HG02642 (cell line): ENCODE results near the gene SLC5A1.

Experiments
- ATAC-seq: cut with Tn5 transposase; IDR thresholded peaks from one replicate; pipeline ENCODE4 v1.9.1; 2021; ENCODE audit warnings: mild to moderate bottlenecking; ENCODE audit not compliant: unreplicated experiment, poor library complexity

The SLC5A1 gene

GRCh38 chr22:32042924-32043323, at the start of gene SLC5A1:
Gene SLC5A1 (plus strand): TSS chr22:32043261. CDS start chr22:32043282, 21 bp downstream.
- ATAC-seq: no peak

- no peak for ATAC-seq
Observed at GRCh38 chr22:31995046-31995445, 48.0 kb upstream of the SLC5A1 start.

DNA sequence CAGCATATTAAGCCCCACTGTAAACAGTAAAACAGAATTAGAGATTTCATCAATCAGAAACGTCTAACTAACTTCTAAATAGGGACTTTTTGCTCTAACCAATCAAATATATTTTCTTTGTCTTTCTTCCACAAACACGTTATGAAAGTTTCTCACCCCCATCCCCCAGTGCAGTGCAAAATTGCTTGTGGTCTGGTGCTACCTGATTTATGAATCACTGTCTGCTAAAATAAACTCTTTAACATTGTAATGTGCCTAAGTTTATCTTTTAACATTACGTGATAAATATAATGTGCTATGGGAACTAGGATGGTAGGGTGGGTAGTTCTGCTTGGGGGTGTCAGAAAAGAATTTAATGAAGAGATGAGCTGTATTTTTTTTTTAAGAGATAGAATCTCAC, 47.3 kb upstream of the SLC5A1 start:
- no peak for ATAC-seq

- ATAC-seq: no peak
Observed at GRCh38 chr22:31998784-31999385, 44.2 kb upstream of the SLC5A1 start.

DNA sequence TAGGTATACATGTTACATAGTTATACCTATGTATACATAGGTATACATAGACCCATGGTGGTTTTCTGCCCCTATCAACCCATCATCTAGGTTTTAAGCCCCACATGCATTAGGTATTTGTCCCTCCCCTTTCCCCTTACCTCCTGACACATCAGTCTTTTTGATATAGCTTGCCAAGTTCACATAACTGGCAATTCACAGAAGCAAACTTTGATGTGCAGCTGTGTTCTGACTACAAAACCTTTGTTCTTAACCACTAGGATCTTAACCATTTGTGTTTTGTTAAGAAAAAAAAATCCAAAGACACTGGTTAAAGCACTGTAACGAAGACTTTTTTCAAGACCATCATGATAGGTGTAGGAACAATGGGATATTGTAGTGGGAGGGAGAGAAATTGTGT, 42.9 kb upstream of the SLC5A1 start:
- no peak for ATAC-seq

DNA sequence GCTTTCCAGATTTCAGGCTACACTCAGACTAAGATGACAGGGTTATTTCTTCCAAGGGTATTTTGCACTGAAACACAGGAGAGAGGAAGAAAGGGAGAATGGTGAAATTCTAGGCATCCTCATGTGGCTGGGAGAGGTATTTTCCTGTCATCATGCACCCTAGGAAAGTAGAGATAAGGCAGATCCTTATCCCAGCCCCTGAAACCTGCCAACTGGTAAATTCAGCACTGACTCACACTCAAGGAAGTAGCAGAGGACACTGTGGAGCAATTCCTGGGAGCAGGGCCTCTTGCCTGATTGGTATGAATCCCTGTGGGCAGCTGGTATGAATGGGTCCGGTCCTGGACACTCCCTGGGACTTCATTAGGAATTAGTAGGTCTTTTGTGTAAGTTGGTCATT, 37.6 kb upstream of the SLC5A1 start:
- no peak for ATAC-seq

DNA sequence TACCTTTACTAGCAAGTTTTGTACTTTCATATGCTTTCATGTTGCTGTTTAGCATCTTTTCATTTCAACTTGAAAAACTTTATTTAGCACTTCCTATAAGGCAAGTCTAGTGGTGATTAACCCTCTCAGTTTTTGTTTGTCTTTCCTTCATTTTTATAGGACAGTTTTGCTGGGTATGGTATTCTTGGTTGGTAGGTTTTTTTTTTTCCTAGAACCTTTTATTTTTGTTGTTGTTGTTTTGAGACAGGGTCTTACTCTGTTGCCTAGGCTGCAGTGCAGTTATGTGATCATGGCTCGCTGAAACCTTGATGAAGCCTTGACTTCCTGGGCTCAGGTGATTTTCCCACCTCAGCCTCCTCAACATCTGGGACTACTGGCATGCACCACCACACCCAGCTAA, 29.9 kb upstream of the SLC5A1 start:
- no peak for ATAC-seq

DNA sequence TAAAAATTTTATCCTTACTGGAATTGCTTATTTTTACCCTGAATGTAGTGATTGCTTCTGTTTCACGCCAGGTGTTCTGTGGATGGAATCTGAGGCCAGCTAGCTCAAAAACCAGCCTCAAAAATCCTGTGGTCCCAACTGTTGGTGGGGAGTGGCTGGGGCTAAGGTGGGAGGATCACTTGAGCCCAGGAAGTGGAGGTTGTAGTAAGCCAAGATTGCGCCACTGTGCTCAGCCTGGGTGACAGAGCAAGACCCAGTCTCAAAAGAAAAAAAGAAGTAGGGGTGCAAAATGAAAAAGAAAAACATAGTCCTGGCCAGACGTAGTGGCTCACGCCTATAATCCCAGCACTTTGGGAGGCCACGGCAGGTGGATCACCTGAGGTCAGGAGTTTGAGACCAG, 27.0 kb upstream of the SLC5A1 start:
- ATAC-seq: no peak

DNA sequence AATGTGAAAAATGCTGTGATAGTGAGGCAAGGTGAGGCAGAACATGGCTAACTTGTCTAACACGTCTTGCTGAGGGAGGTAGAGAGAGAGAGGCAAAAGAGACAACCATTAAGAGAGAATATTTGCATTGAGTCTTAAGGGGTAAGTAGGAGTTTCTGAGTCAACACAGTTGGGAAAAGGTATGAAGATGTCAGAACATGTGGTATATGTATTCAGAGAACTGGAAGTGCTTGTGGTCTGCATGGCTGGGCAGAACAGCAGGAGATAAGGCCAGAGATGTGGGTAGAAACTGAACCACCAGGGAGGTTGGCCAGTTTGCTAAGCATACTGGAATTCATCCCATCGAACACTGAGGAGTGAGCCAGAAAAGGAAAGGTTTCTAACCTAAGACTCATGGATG, 25.0 kb upstream of the SLC5A1 start:
- ATAC-seq: no peak

DNA sequence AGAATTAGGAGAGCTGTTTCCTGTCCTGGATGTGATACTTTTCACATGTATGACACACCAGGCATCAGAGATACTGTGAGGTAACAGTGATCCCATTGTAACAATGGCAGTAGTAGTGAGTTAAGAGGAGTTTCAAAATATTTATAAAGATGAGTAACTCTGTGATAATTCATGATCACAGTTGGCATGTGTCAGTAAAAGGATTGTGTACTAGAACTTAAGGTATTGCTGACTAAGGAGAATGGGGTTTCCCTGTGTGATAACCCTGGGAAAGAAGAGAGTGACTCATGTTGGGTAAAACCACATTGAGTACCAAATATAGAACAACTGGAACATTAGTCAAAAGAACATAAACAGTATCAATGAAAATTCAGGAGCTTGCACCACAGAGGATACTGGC, 22.9 kb upstream of the SLC5A1 start:
- ATAC-seq: no peak

DNA sequence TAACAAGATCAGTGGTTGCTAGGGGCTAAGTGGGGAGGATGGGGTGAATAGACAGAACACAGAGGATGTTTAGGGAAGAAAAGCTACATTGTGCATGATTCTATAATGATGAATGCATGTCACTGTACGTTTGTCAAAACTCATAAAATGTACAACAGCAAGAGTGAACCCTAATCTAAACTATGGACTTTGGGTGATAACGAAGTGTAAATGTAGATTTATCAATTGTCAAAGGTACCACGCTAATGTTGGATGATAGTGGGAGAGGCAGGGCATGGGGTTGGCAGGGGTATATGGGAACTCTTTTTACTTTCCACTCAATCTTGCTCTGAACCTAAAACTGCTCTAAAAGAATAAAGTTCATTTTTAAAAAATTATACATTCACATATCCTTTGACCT, 21.3 kb upstream of the SLC5A1 start:
- no peak for ATAC-seq

- no peak for ATAC-seq
Observed at GRCh38 chr22:32023251-32023827, 19.7 kb upstream of the SLC5A1 start.

- no peak for ATAC-seq
Observed at GRCh38 chr22:32024796-32025195, 18.3 kb upstream of the SLC5A1 start.

DNA sequence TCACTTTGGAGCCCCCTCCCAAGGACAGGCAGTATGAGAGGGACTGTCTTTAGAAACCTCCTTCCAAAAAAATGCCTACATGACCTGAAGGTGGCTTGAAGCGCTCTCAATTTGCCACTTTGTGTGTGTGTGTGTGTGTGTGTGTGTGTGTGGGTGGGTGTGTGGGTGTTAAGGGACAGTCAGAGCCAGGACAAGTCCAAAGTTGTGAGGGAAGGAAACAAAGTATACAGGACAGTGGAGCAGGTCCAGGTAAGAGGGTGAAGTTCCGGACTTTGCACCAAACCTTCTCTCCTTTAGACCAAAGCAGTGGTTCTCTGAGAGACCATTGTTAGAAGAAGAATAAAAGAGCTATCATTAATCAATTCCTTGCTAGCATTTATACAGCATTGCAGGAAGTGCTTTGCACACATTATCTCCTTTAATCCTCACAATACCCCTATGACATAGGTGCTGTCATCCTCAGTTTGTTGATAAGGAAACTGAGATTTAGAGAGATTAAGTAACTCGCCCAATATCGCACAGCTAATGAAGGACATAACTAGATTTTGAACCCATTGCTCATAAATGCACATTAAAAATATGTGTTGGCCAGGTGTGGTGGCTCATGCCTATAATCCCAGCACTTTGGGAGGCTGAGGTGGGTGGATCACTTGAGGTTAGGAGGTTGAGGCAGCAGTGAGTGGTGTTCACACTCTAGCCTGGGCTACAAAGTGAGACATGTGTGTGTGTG, 12.4 kb upstream of the SLC5A1 start:
- no peak for ATAC-seq

DNA sequence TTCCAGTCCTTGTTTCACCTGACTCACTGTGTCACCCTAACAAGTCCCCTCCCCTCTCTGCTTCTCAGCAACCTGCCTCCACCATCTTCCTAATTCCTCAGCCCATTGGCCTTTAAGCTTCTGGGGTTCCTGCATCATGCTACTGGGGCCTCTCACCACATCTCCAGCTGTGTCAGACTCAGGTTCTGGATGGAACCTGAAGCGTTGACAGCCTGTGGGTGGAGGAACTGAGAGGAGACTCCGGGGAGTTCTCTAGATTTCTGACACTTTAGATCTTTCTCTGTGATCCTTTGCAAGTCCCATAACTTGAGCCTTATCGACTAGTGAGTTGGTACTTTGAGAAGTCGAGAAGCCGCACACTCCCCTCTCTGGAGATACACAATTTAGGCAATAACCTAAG, 11.6 kb upstream of the SLC5A1 start:
- ATAC-seq: no peak

DNA sequence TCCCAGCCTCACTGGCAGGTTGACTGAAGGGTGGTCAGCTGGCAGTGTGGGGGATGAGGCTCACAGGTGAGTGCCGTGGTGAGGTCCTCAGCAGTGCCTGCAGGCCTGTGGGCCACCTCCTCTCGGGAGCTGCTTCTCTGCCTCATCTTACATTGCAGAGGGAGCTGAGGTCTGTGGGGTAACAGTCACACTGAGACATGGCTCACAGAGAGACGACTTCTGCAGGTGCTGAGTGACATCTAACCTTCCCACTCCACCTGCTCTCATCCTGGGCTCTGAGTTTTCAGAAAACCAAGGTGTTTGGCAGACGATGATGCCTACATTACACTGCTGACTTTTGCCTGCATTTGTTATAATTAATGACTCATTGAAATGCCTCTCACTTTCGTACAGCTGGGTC, 8.8 kb upstream of the SLC5A1 start:
- no peak for ATAC-seq

DNA sequence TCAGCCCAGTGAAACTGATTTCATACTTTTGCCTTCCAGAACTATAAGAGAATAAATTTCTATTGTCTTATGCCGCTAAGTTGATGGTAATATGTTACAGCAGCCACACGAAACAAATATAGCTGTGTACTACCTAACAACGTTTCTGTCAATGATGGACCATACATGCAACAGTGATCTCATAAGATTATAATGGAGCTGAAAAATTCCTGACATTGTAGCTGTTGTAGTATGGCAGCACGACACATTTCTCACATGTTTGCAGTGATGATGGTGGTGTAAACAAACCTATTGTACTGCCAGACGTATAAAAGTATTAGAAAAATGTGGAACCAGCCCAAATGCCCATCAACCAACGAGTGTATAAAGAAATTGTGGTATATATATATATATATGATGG, 5.8 kb upstream of the SLC5A1 start:
- ATAC-seq: no peak

DNA sequence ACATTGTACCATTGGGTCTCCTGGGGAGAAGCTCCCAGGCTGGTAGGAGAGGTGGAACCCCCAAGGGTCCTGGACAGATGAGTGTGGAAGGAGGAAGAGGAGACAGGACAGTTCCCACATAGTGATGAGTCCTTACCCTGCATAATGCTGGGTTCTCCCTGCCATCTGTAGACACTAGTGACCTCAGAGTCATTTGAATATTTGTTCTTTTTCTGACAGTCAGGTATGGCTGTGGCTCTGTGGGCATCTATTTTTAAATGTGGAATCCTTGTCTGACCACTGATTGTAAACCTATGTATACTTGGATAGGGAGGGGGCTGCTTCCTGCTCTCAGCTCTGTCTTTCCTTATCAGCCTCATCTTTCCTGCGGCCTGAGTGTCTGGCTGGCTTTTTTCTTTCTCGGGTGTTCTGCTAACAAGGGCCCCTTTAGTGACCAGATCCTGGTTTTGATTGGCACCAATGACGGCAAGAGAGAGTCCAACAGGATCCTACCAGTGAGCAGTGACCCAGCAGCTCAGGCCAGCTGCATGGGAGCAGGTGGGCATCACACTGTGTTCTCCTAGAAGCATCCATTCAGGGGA, 2.6 kb upstream of the SLC5A1 start:
- no peak for ATAC-seq

GRCh38 chr22:32043391-32043790, 330 bp downstream of the SLC5A1 start:
- no peak for ATAC-seq

- ATAC-seq: no peak
Observed at GRCh38 chr22:32044477-32044876, 1.4 kb downstream of the SLC5A1 start.

GRCh38 chr22:32044913-32045312, 1.9 kb downstream of the SLC5A1 start:
- ATAC-seq: no peak

- ATAC-seq: no peak
Observed at GRCh38 chr22:32048069-32048468, 5.0 kb downstream of the SLC5A1 start.
